ENCODE data around the gene CDK5. TPM values are rescaled to one million over a fixed set of nuclear protein-coding genes. Genes with fewer than 3 reads are reported as not detected.

CDK5 gene
- total and polyA plus RNA-seq, 2 of the 13 experiments (the other 11 are each of a cell fraction or from before 2014, with no cell fraction given) = 16.4 to 21.3 TPM

- TF ChIP-seq CHD4 (IDR thresholded peaks at IDR 0.05; ENCODE audit: borderline replicate concordance, low read length) (no peak), ETV5 (CRISPR knock-in tag; IDR thresholded peaks at IDR 0.05; ENCODE audit: borderline replicate concordance) (no peak), TFDP1 (CRISPR knock-in tag; IDR thresholded peaks at IDR 0.05; ENCODE audit: borderline replicate concordance) (no peak), NFIC (IDR thresholded peaks at IDR 0.05; ENCODE audit: low read length) (no peak), TBX3 (IDR thresholded peaks at IDR 0.05; ENCODE audit: borderline replicate concordance) (no peak), ATF3 (CRISPR knock-in tag; IDR thresholded peaks at IDR 0.05) (no peak), ZNF362 (CRISPR knock-in tag; IDR thresholded peaks at IDR 0.05; ENCODE audit: borderline replicate concordance) (no peak), ZSCAN5A (CRISPR knock-in tag; IDR thresholded peaks at IDR 0.05; ENCODE audit: borderline replicate concordance) (no peak), UBTF (CRISPR knock-in tag; IDR thresholded peaks at IDR 0.05) (no peak), NCOA2 (CRISPR knock-in tag; IDR thresholded peaks at IDR 0.05) (no peak), EZH2 (conservative IDR thresholded peaks at IDR 0.05; ENCODE audit: low read depth, low read length) (no peak), ELF4 (CRISPR knock-in tag; IDR thresholded peaks at IDR 0.05; ENCODE audit: borderline replicate concordance) (no peak), ZNF496 (CRISPR knock-in tag; IDR thresholded peaks at IDR 0.05; ENCODE audit: insufficient replicate concordance) (no peak), ISL2 (CRISPR knock-in tag; IDR thresholded peaks at IDR 0.05) (no peak), ZNF691 (CRISPR knock-in tag; IDR thresholded peaks at IDR 0.05; ENCODE audit: borderline replicate concordance, low read depth) (no peak), AGO1 (IDR thresholded peaks at IDR 0.05; ENCODE audit: low read depth, low read length, poor library complexity, severe bottlenecking) (no peak), RBAK (CRISPR knock-in tag; IDR thresholded peaks at IDR 0.05) (no peak), GLMP (CRISPR knock-in tag; IDR thresholded peaks at IDR 0.05; ENCODE audit: borderline replicate concordance) (no peak), NFYB (CRISPR knock-in tag; IDR thresholded peaks at IDR 0.05) (no peak), TCF12 (IDR thresholded peaks at IDR 0.05) (no peak), TCF12 (CRISPR knock-in tag; IDR thresholded peaks at IDR 0.05) (no peak)
These were observed 48.2 kb downstream of the CDK5 start (continued) for GRCh38 chr7:151009327-151010036.

All from HepG2 (cell line).